ENCODE measurements around the gene FAP. TPM values are rescaled to one million over a fixed set of nuclear protein-coding genes. Genes with fewer than 3 reads are reported as not detected.

Gene FAP
- total RNA-seq, 1 experiment from 2014 or later: 0.61 TPM

- CTCF ChIA-PET: no interaction called here
- Mint-ChIP-seq H3K4me1 (ENCODE audit: low read depth, unreplicated experiment) (no peaks in the 10 kb centered on the region), H3K27ac (ENCODE audit: unreplicated experiment) (no peak overlapping the region), H3K36me3 (ENCODE audit: insufficient read depth, unreplicated experiment) (no peaks in the 10 kb centered on the region), H3K27me3 (ENCODE audit: unreplicated experiment) (no peaks in the 10 kb centered on the region), H3K9me3 (ENCODE audit: low read depth, unreplicated experiment) (no peaks in the 10 kb centered on the region), H3K4me3 (ENCODE audit: low read depth, unreplicated experiment) (no peak overlapping the region)
- DNase-seq: no peak
- no TSS peak for BruUV-seq (replicated peaks)
- no peak for TF ChIP-seq CTCF (IDR thresholded peaks at IDR 0.05; ENCODE audit: unreplicated experiment)
- intact Hi-C loops (cut with micrococcal nuclease; ENCODE audit: unreplicated experiment): no loop called here
Measured at GRCh38 chr2:162233197-162233596, 10.0 kb downstream of the FAP start.

DNA sequence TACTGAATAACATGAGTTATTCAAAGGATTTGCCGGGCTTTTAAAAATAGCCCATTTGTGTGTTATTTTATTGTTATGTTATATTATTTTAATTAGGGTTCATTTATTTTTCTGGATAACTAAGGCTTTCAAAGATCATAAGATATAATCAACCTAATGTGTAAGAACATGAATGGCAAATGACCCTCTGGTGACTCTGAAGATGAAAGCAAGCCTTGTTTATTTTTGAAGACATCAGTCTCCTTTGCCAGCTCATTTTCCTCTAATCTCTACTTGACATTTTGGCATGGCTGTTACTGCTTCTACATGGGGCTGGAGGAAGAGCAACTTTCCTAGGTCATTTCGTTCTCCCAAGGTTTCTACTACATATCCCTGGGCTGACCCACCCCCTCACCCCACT is 10.6 kb downstream of the FAP start:
- DNase-seq: no peak
- intact Hi-C loops (cut with micrococcal nuclease; ENCODE audit: unreplicated experiment): no loop called here
- BruUV-seq (replicated peaks): no TSS peak
- CTCF ChIA-PET: interaction anchor here (0.7 kb wide), 1 partner anchor 9 kb away, joined by 3 read pairs; no protein-coding TSS in a partner anchor
- Mint-ChIP-seq H3K36me3 (ENCODE audit: insufficient read depth, unreplicated experiment) (no peaks in the 10 kb centered on the region), H3K27ac (ENCODE audit: unreplicated experiment) (no peak overlapping the region), H3K27me3 (ENCODE audit: unreplicated experiment) (no peaks in the 10 kb centered on the region), H3K4me3 (ENCODE audit: low read depth, unreplicated experiment) (no peak overlapping the region), H3K4me1 (ENCODE audit: low read depth, unreplicated experiment) (no peaks in the 10 kb centered on the region), H3K9me3 (ENCODE audit: low read depth, unreplicated experiment) (no peaks in the 10 kb centered on the region)
- no peak for TF ChIP-seq CTCF (IDR thresholded peaks at IDR 0.05; ENCODE audit: unreplicated experiment)

GRCh38 chr2:162232027-162232426 is 11.2 kb downstream of the FAP start:
- intact Hi-C loops (cut with micrococcal nuclease; ENCODE audit: unreplicated experiment): no loop called here
- TF ChIP-seq CTCF (IDR thresholded peaks at IDR 0.05; ENCODE audit: unreplicated experiment): no peak
- no peak for DNase-seq

GRCh38 chr2:162230761-162231160 is 12.5 kb downstream of the FAP start:
- TF ChIP-seq CTCF (IDR thresholded peaks at IDR 0.05; ENCODE audit: unreplicated experiment): no peak
- DNase-seq: no peak
- Mint-ChIP-seq H3K27me3 (ENCODE audit: unreplicated experiment) (no peaks in the 10 kb centered on the region), H3K9me3 (ENCODE audit: low read depth, unreplicated experiment) (no peaks in the 10 kb centered on the region), H3K36me3 (ENCODE audit: insufficient read depth, unreplicated experiment) (no peaks in the 10 kb centered on the region), H3K4me1 (ENCODE audit: low read depth, unreplicated experiment) (no peaks in the 10 kb centered on the region), H3K27ac (ENCODE audit: unreplicated experiment) (no peak overlapping the region), H3K4me3 (ENCODE audit: low read depth, unreplicated experiment) (no peak overlapping the region)
- no TSS peak for BruUV-seq (replicated peaks)
- intact Hi-C loops (cut with micrococcal nuclease; ENCODE audit: unreplicated experiment): no loop called here
- CTCF ChIA-PET: no interaction called here

More at GRCh38 chr2:162232027-162232426, 11.2 kb downstream of the FAP start:
- Mint-ChIP-seq H3K27ac (ENCODE audit: unreplicated experiment) (no peak overlapping the region), H3K4me3 (ENCODE audit: low read depth, unreplicated experiment) (no peak overlapping the region), H3K9me3 (ENCODE audit: low read depth, unreplicated experiment) (no peaks in the 10 kb centered on the region), H3K27me3 (ENCODE audit: unreplicated experiment) (no peaks in the 10 kb centered on the region), H3K36me3 (ENCODE audit: insufficient read depth, unreplicated experiment) (no peaks in the 10 kb centered on the region), H3K4me1 (ENCODE audit: low read depth, unreplicated experiment) (no peaks in the 10 kb centered on the region)
- CTCF ChIA-PET: interaction anchor here (0.7 kb wide), 1 partner anchor 10 kb away, joined by 3 read pairs; no protein-coding TSS in a partner anchor
- BruUV-seq (replicated peaks): no TSS peak
